GM12801 (cell line): ENCODE measurements around the gene PARP6.

Source experiments
- CTCF ChIP-seq: IDR thresholded peaks from one replicate; pipeline ENCODE4 v1.5.1; 2011; ENCODE audit warnings: control low read depth; ENCODE audit not compliant: insufficient read length; ENCODE audit errors: extremely low read depth

The PARP6 gene

GRCh38 chr15:72276326-72276700, 4.0 kb upstream of the PARP6 start:
- no peak for TF ChIP-seq CTCF

GRCh38 chr15:72272997-72273352, 621 bp upstream of the PARP6 start:
- TF ChIP-seq CTCF, result no peak

DNA sequence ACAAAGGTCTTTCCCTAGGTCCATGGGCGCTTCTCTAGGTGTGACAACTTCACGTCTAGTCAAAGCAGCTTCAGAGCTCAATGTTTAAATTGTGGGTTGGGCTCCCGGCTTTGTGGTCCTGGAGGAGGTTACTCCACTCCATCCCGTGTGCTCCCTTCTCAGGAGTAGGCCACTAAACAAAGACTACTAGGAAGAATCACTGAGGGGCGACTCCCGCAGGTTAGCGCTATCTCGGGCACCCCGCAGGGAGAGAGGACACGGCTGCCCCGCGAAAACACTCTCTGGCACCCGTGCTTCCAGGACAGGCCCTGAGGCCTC, 500 bp downstream of the PARP6 start:
- no peak for TF ChIP-seq CTCF

- TF ChIP-seq CTCF, result no peak
These were observed 1.1 kb downstream of the PARP6 start for GRCh38 chr15:72271221-72271620.

- TF ChIP-seq CTCF, result no peak
These were observed 2.6 kb downstream of the PARP6 start for GRCh38 chr15:72269739-72270138.

- TF ChIP-seq CTCF, result no peak
These were observed 7.3 kb downstream of the PARP6 start for GRCh38 chr15:72265031-72265430.

DNA sequence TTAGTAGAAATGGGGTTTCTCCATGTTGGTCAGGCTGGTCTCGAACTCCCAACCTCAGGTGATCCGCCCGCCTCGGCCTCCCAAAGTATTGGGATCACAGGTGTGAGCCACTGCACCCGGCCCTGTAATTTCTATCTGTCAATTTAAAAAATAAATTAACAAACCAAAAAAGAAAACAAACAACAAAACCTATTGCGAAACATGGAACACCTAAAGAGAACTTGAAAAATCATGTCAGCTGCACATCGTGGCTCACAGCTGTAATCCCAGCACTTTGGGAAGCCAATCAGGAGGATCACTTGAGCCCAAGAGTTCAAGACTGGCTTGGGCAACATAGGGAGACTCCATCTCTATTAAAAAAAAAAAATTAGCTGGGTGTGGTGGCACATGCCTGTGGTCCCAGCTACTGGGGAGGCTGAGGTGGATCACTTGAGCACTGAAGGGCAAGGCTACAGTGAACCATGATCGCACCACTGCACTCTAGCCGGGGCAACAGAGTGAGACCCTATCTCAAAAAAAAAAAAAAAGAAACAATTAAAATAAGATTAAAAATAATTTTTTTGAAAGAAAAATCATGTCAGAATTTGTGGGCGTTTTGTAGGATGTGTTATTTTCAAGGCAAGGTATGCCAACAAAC, 19.6 kb downstream of the PARP6 start:
- TF ChIP-seq CTCF, result no peak

DNA sequence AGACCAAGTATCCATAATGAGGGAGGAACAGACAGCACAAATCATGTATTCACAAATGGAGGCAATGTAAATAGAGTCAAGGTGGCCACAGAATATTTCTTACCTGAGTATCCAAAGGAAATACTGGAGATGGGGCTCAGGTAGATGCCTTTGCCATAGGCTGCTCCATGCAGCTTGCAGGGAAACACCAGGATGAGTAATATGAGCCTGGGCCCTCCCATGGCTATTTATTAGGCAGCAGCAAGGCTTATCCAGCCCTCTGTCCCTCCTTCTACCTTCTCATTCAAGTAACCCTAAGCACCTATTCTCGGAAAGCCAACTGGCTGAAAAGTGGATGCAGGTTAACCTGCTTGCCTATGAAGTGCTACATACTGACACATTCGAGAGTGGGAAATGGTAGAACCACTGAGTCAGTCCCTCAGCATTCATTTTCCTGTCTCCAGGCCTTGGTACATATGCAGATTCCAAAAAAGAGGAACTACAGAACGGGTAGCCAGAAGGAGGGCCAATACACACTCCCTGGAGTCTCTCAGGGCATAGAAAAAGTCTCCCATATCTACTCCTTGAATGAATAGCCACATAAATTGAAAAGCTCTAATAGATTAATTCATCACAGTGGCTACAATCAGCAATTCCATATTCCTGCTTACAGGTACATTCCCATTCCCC, 23.1 kb downstream of the PARP6 start:
- TF ChIP-seq CTCF, result no peak
